ENCODE measurements around the gene AP1S3.
A peak's percentile ranks its signal among the peaks of the same experiment; 100 is the strongest.

Gene AP1S3

GRCh38 chr2:223731503-223731902, 105.9 kb downstream of the AP1S3 start:
- Histone ChIP-seq H2BK15ac (ENCODE audit: low read depth, poor library complexity, severe bottlenecking) (no peak overlapping the region), H2BK120ac (ENCODE audit: low read depth, low read length) (no peak overlapping the region), H3K4ac (ENCODE audit: low read depth in 1 of 2, low read length in 2 of 2) (no peak overlapping the region), H3K9ac (ENCODE audit: low read length) (no peak overlapping the region), H3K14ac (ENCODE audit: low read length in 2 of 2) (no peak overlapping the region), H2AFZ (ENCODE audit: low read depth, low read length) (no peak overlapping the region), H3K4me1 (ENCODE audit: control insufficient read depth, insufficient read depth, low read depth, low read length) (peaks cover 1% of the 10 kb centered on the region), H2BK12ac (ENCODE audit: low read length in 2 of 2) (no peak overlapping the region), H3K27ac (ENCODE audit: low read length, poor library complexity, severe bottlenecking) (no peak overlapping the region), H3K79me1 (replicated peaks; ENCODE audit: low read length, poor library complexity, severe bottlenecking) (no peaks in the 10 kb centered on the region), H3K4me3 (ENCODE audit: insufficient read depth in 1 of 2, low read depth in 1 of 2, low read length in 2 of 2) (no peak overlapping the region), H2BK5ac (ENCODE audit: low read depth, low read length, poor library complexity, severe bottlenecking) (no peak overlapping the region), H3K27me3 (ENCODE audit: control insufficient read depth in 1 of 2, insufficient read depth in 1 of 2, low read length in 2 of 2) (no peaks in the 10 kb centered on the region), H2AK5ac (ENCODE audit: low read length, severe bottlenecking) (no peak overlapping the region), H3K4me2 (ENCODE audit: low read length, poor library complexity, severe bottlenecking) (no peak overlapping the region), H3K23ac (ENCODE audit: low read length in 2 of 2) (no peak overlapping the region), H3K36me3 (ENCODE audit: control insufficient read depth in 1 of 2, insufficient read depth in 2 of 2, low read depth in 1 of 2, low read length in 2 of 2) (no peaks in the 10 kb centered on the region), H3K9me3 (ENCODE audit: control insufficient read depth, low read length) (no peaks in the 10 kb centered on the region), H4K91ac (ENCODE audit: low read length) (no peak overlapping the region), H4K8ac (ENCODE audit: low read length) (no peak overlapping the region), H3K18ac (ENCODE audit: low read depth in 1 of 2, low read length in 2 of 2) (no peak overlapping the region)
- DNase-seq: no peak
- 94% methylated on average over 1 of the region's 2 CpGs for whole genome bisulfite sequencing

GRCh38 chr2:223729781-223730180, 107.6 kb downstream of the AP1S3 start:
- Histone ChIP-seq H2BK120ac (ENCODE audit: low read depth, low read length) (no peak overlapping the region), H3K4me2 (ENCODE audit: low read length, poor library complexity, severe bottlenecking) (no peak overlapping the region), H3K4ac (ENCODE audit: low read depth in 1 of 2, low read length in 2 of 2) (no peak overlapping the region), H2BK15ac (ENCODE audit: low read depth, poor library complexity, severe bottlenecking) (no peak overlapping the region), H4K8ac (ENCODE audit: low read length) (no peak overlapping the region), H3K27me3 (ENCODE audit: control insufficient read depth in 1 of 2, insufficient read depth in 1 of 2, low read length in 2 of 2) (no peaks in the 10 kb centered on the region), H3K18ac (ENCODE audit: low read depth in 1 of 2, low read length in 2 of 2) (no peak overlapping the region), H2BK12ac (ENCODE audit: low read length in 2 of 2) (no peak overlapping the region), H3K9me3 (ENCODE audit: control insufficient read depth, low read length) (no peaks in the 10 kb centered on the region), H3K14ac (ENCODE audit: low read length in 2 of 2) (no peak overlapping the region), H3K9ac (ENCODE audit: low read length) (no peak overlapping the region), H4K91ac (ENCODE audit: low read length) (no peak overlapping the region), H2AFZ (ENCODE audit: low read depth, low read length) (no peak overlapping the region), H3K36me3 (ENCODE audit: control insufficient read depth in 1 of 2, insufficient read depth in 2 of 2, low read depth in 1 of 2, low read length in 2 of 2) (no peaks in the 10 kb centered on the region), H3K23ac (ENCODE audit: low read length in 2 of 2) (no peak overlapping the region), H2AK5ac (ENCODE audit: low read length, severe bottlenecking) (no peak overlapping the region), H3K79me1 (replicated peaks; ENCODE audit: low read length, poor library complexity, severe bottlenecking) (no peaks in the 10 kb centered on the region), H2BK5ac (ENCODE audit: low read depth, low read length, poor library complexity, severe bottlenecking) (no peak overlapping the region), H3K4me1 (ENCODE audit: control insufficient read depth, insufficient read depth, low read depth, low read length) (peaks cover 3% of the 10 kb centered on the region), H3K27ac (ENCODE audit: low read length, poor library complexity, severe bottlenecking) (no peak overlapping the region), H3K4me3 (ENCODE audit: insufficient read depth in 1 of 2, low read depth in 1 of 2, low read length in 2 of 2) (no peak overlapping the region)
- DNase-seq: no peak
- WGBS: 80% methylated on average over 2 of the region's 2 CpGs

- Histone ChIP-seq H3K4me2 (ENCODE audit: low read length, poor library complexity, severe bottlenecking) (no peak overlapping the region), H2BK12ac (ENCODE audit: low read length in 2 of 2) (peak overlapping the region in 1 of 2 experiments; percentile 86), H2AFZ (ENCODE audit: low read depth, low read length) (no peak overlapping the region), H3K9ac (ENCODE audit: low read length) (no peak overlapping the region), H3K4me1 (ENCODE audit: control insufficient read depth, insufficient read depth, low read depth, low read length) (peaks cover 4% of the 10 kb centered on the region), H3K36me3 (ENCODE audit: control insufficient read depth in 1 of 2, insufficient read depth in 2 of 2, low read depth in 1 of 2, low read length in 2 of 2) (no peaks in the 10 kb centered on the region), H3K27me3 (ENCODE audit: control insufficient read depth in 1 of 2, insufficient read depth in 1 of 2, low read length in 2 of 2) (no peaks in the 10 kb centered on the region), H3K4me3 (ENCODE audit: insufficient read depth in 1 of 2, low read depth in 1 of 2, low read length in 2 of 2) (no peak overlapping the region), H4K8ac (ENCODE audit: low read length) (no peak overlapping the region), H2BK5ac (ENCODE audit: low read depth, low read length, poor library complexity, severe bottlenecking) (no peak overlapping the region), H2BK120ac (ENCODE audit: low read depth, low read length) (no peak overlapping the region), H3K18ac (ENCODE audit: low read depth in 1 of 2, low read length in 2 of 2) (peak overlapping the region in 1 of 2 experiments; percentile 67), H2BK15ac (ENCODE audit: low read depth, poor library complexity, severe bottlenecking) (no peak overlapping the region), H2AK5ac (ENCODE audit: low read length, severe bottlenecking) (peak overlapping the region; percentile 76), H3K27ac (ENCODE audit: low read length, poor library complexity, severe bottlenecking) (no peak overlapping the region), H3K79me1 (replicated peaks; ENCODE audit: low read length, poor library complexity, severe bottlenecking) (no peaks in the 10 kb centered on the region), H3K14ac (ENCODE audit: low read length in 2 of 2) (no peak overlapping the region), H3K23ac (ENCODE audit: low read length in 2 of 2) (no peak overlapping the region), H3K4ac (ENCODE audit: low read depth in 1 of 2, low read length in 2 of 2) (no peak overlapping the region), H4K91ac (ENCODE audit: low read length) (no peak overlapping the region), H3K9me3 (ENCODE audit: control insufficient read depth, low read length) (no peaks in the 10 kb centered on the region)
- 46% methylated on average over 7 of the region's 7 CpGs for WGBS
- peak; percentile 71 for DNase-seq
Measured at GRCh38 chr2:223727562-223727961, 109.8 kb downstream of the AP1S3 start.

- Histone ChIP-seq H3K27me3 (ENCODE audit: control insufficient read depth in 1 of 2, insufficient read depth in 1 of 2, low read length in 2 of 2) (no peaks in the 10 kb centered on the region), H2AK5ac (ENCODE audit: low read length, severe bottlenecking) (peak overlapping the region; percentile 93)
Measured at GRCh38 chr2:223725986-223726970, 111.1 kb downstream of the AP1S3 start.

More at GRCh38 chr2:223725986-223726970, 111.1 kb downstream of the AP1S3 start:
- peak overlapping the region; percentile 46 for H4K91ac ChIP-seq (ENCODE audit: low read length)
- no peaks in the 10 kb centered on the region for H3K36me3 ChIP-seq (ENCODE audit: control insufficient read depth in 1 of 2, insufficient read depth in 2 of 2, low read depth in 1 of 2, low read length in 2 of 2)
- H3K4me2 ChIP-seq (ENCODE audit: low read length, poor library complexity, severe bottlenecking): no peak overlapping the region
- no peaks in the 10 kb centered on the region for H3K79me1 ChIP-seq (replicated peaks; ENCODE audit: low read length, poor library complexity, severe bottlenecking)
- no peaks in the 10 kb centered on the region for H3K9me3 ChIP-seq (ENCODE audit: control insufficient read depth, low read length)
- peak overlapping the region; percentile 50 to 73 for H3K18ac ChIP-seq (ENCODE audit: low read depth in 1 of 2, low read length in 2 of 2)
- H3K9ac ChIP-seq (ENCODE audit: low read length): peak overlapping the region; percentile 40
- DNase-seq: peak; percentile 44
- H3K4ac ChIP-seq (ENCODE audit: low read depth in 1 of 2, low read length in 2 of 2): peak overlapping the region; percentile 29 to 87
- H3K23ac ChIP-seq (ENCODE audit: low read length in 2 of 2): peak overlapping the region in 1 of 2 experiments; percentile 9
- peak overlapping the region; percentile 89 to 99 for H2BK12ac ChIP-seq (ENCODE audit: low read length in 2 of 2)
- peaks cover 4% of the 10 kb centered on the region for H3K4me1 ChIP-seq (ENCODE audit: control insufficient read depth, insufficient read depth, low read depth, low read length)
- H3K4me3 ChIP-seq (ENCODE audit: insufficient read depth in 1 of 2, low read depth in 1 of 2, low read length in 2 of 2): no peak overlapping the region
- peak overlapping the region; percentile 69 for H2BK15ac ChIP-seq (ENCODE audit: low read depth, poor library complexity, severe bottlenecking)
- peak overlapping the region; percentile 62 for H2BK5ac ChIP-seq (ENCODE audit: low read depth, low read length, poor library complexity, severe bottlenecking)
- H3K14ac ChIP-seq (ENCODE audit: low read length in 2 of 2): no peak overlapping the region
- peak overlapping the region; percentile 86 for H2BK120ac ChIP-seq (ENCODE audit: low read depth, low read length)
- no peak overlapping the region for H2AFZ ChIP-seq (ENCODE audit: low read depth, low read length)
- WGBS: 96% methylated on average over 5 of the region's 8 CpGs
- peak overlapping the region; percentile 96 for H3K27ac ChIP-seq (ENCODE audit: low read length, poor library complexity, severe bottlenecking)
- peak overlapping the region; percentile 3 for H4K8ac ChIP-seq (ENCODE audit: low read length)
